GM18870 (cell line): ENCODE data around the gene NSUN7.
"Not testable (repeated sequence)": the region's sequence is repeated elsewhere in the genome, so short reads cannot be mapped to it uniquely, and the experiment has no call there.

Source experiments
- ATAC-seq: cut with Tn5 transposase; IDR thresholded peaks from one replicate; pipeline ENCODE4 v1.9.1; 2021; ENCODE audit warnings: moderate library complexity; ENCODE audit not compliant: unreplicated experiment

The NSUN7 gene

DNA sequence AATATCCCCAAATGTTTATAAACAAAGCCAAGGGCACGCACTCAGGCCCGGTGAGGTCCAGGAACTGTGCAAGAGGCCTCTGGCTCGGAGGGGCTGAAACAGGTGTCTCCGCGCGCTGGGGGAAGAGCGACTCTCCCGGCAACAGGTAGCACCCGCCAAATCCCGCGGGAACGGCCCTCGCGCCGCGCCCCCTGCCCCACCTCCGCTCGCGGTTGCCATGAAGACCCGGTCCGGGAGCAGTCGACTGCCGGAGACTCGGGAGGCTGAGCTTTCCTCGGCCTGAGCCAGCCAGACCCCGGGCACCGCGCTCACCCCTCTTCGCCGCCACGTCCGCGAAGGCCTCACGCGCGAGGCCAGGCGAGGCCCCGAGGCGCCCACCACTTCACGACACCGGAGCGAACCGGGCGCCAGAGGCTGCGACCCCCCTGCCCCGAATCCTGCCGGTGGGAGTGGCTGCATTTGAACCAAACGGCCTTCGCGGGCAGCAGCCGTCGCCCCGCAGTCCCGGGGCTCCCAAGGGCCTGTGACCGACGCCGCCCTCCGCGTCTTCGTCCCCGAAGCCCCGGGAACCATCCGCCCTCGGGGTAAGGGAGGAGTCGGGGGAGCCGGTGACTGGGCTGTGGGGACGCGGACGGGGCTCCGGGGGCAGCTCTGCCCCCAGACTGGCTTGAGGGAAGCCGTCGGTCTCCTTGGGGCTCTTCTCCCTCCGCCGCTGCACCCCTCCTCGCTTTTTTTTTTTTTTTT is at the start of gene NSUN7:
TSS of gene NSUN7 (plus strand) at position 239 of the 744 bp plus-strand sequence. CDS start 739 bp downstream, outside the sequence.
- ATAC-seq: no peak

- ATAC-seq: no peak
These were observed 47.5 kb upstream of the NSUN7 start for GRCh38 chr4:40702137-40702799.

DNA sequence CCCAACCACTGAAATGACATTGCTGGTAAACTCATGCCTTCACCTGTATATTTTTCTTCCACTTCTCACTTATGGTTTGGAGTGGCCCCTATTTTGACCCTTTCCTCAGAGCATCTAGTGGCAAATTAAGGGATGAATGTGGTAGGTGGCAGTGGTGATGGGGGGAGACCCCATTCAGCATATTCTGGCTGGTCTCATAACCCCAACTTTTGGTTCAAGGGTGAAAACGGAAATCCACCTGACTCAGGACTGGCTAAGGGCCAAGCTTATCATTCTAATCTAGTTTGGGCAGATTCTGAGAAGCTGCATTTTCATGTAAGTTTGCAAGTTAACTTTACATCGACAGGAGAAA is 47.0 kb upstream of the NSUN7 start:
- ATAC-seq: no peak

DNA sequence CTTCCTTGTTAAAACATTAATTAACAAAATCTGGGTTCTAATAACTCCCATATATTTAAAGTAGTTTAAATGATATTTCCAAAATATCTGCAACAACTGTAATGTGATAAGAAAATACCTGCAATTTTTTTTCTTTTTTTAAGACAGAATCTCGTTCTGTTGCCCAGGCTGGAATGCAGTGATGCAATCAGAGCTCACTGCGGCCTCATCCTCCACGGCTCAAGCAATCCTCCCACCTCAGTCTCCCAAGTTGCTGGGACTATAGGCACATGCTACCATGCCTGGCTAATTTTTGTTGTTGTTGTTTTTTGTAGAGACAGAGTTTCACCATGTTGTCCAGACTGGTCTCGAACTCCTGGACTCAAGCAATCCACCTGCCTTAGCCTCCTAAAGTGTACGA is 45.7 kb upstream of the NSUN7 start:
- ATAC-seq: no peak

- no peak for ATAC-seq
These were observed 39.1 kb upstream of the NSUN7 start for GRCh38 chr4:40710484-40711254.

DNA sequence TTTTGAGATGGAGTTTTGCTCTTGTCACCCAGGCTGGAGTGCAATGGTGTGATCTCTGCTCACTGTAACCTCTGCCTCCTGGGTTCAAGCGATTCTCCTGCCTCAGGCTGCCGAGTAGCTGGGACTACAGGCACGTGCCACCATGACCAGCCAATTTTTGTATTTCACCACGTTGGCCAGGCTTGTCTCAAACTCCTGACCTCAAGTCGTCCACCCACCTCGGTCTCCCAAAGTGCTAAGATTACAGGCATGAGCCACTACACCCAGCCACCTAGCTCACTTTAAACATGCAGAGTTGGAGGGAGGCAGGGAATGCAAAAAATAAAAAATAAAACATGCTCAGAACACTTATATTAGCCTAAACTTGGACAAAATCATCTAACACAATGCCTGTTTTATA is 36.8 kb upstream of the NSUN7 start:
- ATAC-seq: not testable (repeated sequence)

- ATAC-seq: no peak
These were observed 36.0 kb upstream of the NSUN7 start for GRCh38 chr4:40713798-40714197.

GRCh38 chr4:40718586-40718985 is 31.2 kb upstream of the NSUN7 start:
- no peak for ATAC-seq

DNA sequence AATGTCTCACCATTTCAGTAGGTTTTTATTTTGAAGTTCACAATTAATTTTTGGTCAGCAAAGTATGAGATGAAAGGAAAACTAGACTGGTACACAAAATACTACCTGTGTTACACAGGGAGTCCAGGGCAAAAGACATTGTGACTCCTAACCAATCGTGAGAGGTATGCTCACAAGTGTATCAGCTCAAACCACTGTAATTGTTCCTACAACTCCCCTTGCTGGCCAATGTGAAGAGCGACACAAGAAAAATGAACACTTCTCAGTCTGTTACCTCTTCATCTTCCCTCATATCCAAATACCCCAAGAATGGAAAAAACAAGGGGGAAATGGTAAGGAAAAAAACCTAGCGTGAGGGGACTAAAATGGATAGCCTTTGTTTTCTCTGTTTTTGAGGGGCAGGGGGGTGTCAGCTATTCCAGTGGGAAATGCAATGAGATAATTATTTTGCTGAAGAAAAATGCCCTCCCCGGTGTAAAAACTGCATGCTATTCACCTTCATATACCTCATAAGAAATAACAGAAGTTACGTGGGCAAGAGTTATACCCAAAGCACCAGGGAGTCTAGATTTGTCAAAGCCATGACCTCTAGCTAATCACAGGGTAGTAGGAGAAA is 30.6 kb upstream of the NSUN7 start:
- ATAC-seq: no peak

GRCh38 chr4:40720351-40720750 is 29.4 kb upstream of the NSUN7 start:
- no peak for ATAC-seq

DNA sequence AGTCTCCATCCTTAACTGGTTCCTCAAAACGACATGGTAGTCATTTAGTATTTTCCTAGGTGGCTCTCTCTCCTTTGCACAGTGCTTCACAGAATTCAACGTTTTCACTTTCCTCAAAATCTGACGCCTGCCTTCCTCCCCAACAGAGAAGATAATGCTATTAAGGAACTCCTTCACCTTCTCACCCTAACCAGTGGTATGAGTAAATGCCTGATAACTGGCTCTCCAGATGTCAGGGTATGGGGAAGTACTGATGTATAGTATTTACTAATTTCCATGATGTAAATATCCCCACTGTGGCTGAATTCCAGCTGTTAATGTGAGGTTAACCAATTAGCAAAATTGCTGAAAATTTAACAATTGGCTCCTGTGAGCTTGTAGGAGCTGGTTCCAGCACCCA is 28.8 kb upstream of the NSUN7 start:
- no peak for ATAC-seq

GRCh38 chr4:40721730-40722171 is 28.0 kb upstream of the NSUN7 start:
- no peak for ATAC-seq

DNA sequence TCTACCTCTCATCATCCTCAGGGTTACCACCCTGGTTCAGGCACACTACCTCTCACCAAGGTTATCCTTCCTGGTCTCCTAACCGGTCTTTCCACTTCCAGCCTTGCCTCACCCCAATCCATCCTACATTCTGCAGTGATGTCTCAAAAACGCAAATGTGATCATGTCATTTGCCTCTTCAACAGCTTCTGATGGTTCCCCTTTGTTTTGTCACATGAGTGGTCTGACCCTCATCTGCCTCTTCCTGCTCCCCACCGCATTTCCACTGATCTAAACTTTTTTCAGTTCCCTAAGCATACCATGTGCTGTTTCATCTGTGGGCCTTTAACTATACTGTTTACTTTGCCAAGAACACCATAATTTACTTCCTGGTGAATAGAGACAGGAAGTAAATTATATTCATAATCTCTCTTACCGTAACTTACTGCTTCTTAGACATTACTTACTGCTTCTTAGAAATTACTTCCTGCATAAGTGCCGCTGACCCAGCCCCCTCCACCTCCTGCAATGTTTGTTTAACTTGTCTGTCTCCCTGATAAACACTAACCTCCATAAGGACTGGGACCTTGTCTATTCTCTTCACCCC is 27.1 kb upstream of the NSUN7 start:
- peak; percentile 63 for ATAC-seq

GRCh38 chr4:40723728-40724127 is 26.0 kb upstream of the NSUN7 start:
- ATAC-seq: no peak

DNA sequence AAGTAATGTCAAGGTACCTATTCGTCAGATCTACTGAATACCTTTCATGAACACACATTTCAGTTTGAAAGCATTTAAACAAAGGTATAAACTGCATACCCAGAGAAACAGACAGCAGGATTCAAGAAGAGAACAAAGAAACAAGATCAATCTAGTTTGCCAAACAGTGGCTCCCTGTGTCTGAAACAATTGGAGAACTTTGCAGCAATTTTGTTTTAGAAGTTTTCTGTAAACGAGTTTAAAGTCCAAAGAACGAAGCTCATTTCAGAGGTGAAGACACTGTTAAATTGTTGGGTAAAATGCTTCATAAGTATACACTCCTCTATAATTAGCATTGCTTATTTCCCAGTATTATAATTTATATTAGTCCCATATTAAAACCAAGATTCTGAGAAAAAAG is 21.4 kb upstream of the NSUN7 start:
- ATAC-seq: no peak

- ATAC-seq: no peak
These were observed 20.2 kb upstream of the NSUN7 start for GRCh38 chr4:40729555-40729954.

DNA sequence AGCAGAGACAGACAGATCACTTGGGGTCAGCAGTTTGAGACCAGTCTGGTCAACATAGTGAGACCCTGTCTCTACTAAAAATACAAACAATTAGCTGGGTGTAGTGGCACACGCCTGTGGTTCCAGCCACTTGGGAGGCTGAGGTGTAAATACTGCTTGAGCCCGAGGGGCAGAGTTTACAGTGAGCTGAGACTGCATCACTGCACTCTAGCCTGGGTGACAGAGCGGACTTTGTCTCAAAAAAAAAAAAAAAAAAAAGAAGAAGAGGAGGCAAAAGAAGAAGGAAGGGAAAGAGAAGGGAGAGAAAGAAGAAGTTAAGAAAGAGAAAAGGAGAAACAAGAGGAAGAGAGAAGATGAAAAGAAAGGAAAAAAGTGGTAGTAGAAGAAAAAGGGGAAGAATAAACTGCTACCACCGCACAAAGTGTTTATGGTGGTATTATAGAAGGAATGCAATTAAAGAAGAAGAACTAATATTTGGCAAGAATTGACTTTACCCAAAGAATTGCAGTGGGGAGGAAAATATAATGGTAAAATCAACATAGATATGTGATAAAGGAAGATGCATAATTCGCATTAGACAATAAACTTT is 19.6 kb upstream of the NSUN7 start:
- ATAC-seq: no peak

DNA sequence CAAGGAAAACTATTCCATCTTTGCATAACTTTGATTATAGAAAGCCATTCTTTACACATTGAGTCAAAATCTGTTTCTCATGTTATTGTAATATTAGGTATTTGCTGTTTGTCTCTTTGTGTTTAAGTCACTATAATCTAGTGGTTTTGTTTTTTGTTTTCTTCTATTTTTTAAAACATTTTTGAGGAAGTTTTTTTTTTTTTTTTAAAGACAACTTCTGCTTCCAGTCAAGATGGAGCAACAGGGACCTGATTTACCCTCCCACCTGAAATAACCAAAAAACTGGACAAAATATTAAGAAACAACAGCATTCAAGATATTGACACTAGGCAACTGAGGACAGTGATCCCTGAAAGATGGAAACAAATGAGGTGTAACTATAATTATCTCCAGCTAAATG is 18.4 kb upstream of the NSUN7 start:
- ATAC-seq: no peak

- no peak for ATAC-seq
These were observed 17.9 kb upstream of the NSUN7 start for GRCh38 chr4:40731792-40732245.

GRCh38 chr4:40733752-40734151 is 16.0 kb upstream of the NSUN7 start:
- no peak for ATAC-seq

DNA sequence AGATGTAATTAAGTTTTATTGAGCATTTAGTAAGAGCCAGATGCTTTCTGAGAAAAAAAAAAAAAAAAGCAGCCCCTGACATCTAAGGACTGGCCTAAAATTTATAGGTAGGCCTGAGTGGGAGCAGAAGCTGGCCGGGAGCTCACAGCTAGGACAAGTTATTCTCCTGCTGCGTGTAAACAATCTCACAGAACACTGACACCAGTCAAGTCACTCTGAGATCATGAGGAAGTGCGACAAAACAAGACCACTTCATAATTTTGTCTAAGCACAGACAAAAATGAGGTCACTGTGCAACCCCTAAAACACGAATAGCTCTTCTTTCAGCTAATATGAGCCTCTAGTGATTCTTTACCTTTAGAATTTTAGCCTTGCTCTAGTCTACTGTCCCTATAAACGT is 15.3 kb upstream of the NSUN7 start:
- no peak for ATAC-seq
